ENCODE results near the gene NTN1.

- TF ChIP-seq CTCF (IDR thresholded peaks at IDR 0.05) (no peak), POLR2A (IDR thresholded peaks at IDR 0.05) (no peak), POLR2AphosphoS5 (IDR thresholded peaks at IDR 0.05; ENCODE audit: insufficient read depth in 1 of 2, low read depth in 1 of 2) (no peak)
These were observed 250.7 kb downstream of the NTN1 start for GRCh38 chr17:9271989-9272388.
